Upper lobe of right lung (tissue), 1 donor: ENCODE results near the gene BRD3OS. TPM values are rescaled to one million over a fixed set of nuclear protein-coding genes. Genes with fewer than 3 reads are reported as not detected.

Experiments
- ATAC-seq: fragments of 200-7000 bp; cut with Tn5 transposase; one replicate; pipeline ENCODE4 v1.9.1; 2020; ENCODE audit warnings: mild to moderate bottlenecking, moderate library complexity
- DNase-seq: peaks from one replicate; pipeline ENCODE4 v3.0.0-alpha.2; 2020
- H3K27ac ChIP-seq: fragments of 200-600 bp; one replicate; pipeline ENCODE4 v1.8.0; 2022
- H3K27me3 ChIP-seq: fragments of 200-600 bp; one replicate; pipeline ENCODE4 v1.8.0; 2022; ENCODE audit warnings: mild to moderate bottlenecking
- H3K36me3 ChIP-seq: fragments of 200-600 bp; one replicate; pipeline ENCODE4 v1.8.0; 2022
- H3K4me1 ChIP-seq: fragments of 200-600 bp; one replicate; pipeline ENCODE4 v1.8.0; 2022
- H3K4me3 ChIP-seq: fragments of 200-600 bp; one replicate; pipeline ENCODE4 v1.8.0; 2022; ENCODE audit warnings: mild to moderate bottlenecking
- H3K9me3 ChIP-seq: fragments of 200-600 bp; one replicate; pipeline ENCODE4 v1.8.0; 2022
- CTCF ChIP-seq: fragments of 200-600 bp; IDR thresholded peaks from one replicate; pipeline ENCODE4 v1.8.0; 2022; ENCODE audit warnings: antibody characterized with exemption
- intact Hi-C: fragments of 100-400 bp; cut with DNase I; formaldehyde crosslinking; loops from one replicate; pipeline ENCODE4 v1.11.0; 2022
- total RNA-seq: library from RNA; stranded (reverse); fragmentation: NEBNext Ultra II Directional; extraction: Animal tissue kit (Norgen Biotek cat#: 25700); gene quantifications from one replicate; pipeline ENCODE4 v1.2.1, GENCODE V29; 2021
- donor health status: DM: no; HTN: yes; CAD: no; lungs with severe emphysema.

BRD3OS gene
- total RNA-seq, 1 donor from 2014 or later, result 10.7 TPM

- intact Hi-C loops, result no loop called here
- Histone ChIP-seq H3K36me3 (no peaks in the 10 kb centered on the region), H3K9me3 (no peaks in the 10 kb centered on the region), H3K4me3 (no peak overlapping the region), H3K27ac (no peak overlapping the region), H3K27me3 (no peaks in the 10 kb centered on the region), H3K4me1 (peaks cover 26% of the 10 kb centered on the region)
- TF ChIP-seq CTCF, result no peak
- peak; percentile 58 for DNase-seq
- ATAC-seq, result no peak
Observed at GRCh38 chr9:133981589-133981957, 43.7 kb upstream of the BRD3OS start.

- peaks cover 26% of the 10 kb centered on the region for H3K4me1 ChIP-seq
- TF ChIP-seq CTCF, result no peak
- no peaks in the 10 kb centered on the region for H3K27me3 ChIP-seq
- H3K36me3 ChIP-seq, result no peaks in the 10 kb centered on the region
- intact Hi-C loops, result no loop called here
- no peak overlapping the region for H3K4me3 ChIP-seq
- ATAC-seq, result no peak
- peak; percentile 61 for DNase-seq
- no peaks in the 10 kb centered on the region for H3K9me3 ChIP-seq
- no peak overlapping the region for H3K27ac ChIP-seq
Observed at GRCh38 chr9:133981958-133982681, 43.2 kb upstream of the BRD3OS start.

- Histone ChIP-seq H3K27ac (no peak overlapping the region), H3K27me3 (no peaks in the 10 kb centered on the region), H3K4me3 (no peak overlapping the region), H3K36me3 (no peaks in the 10 kb centered on the region), H3K4me1 (peaks cover 24% of the 10 kb centered on the region), H3K9me3 (no peaks in the 10 kb centered on the region)
- ATAC-seq (no peak), DNase-seq (peak; percentile 58)
- TF ChIP-seq CTCF, result no peak
- intact Hi-C loops, result no loop called here
Observed at GRCh38 chr9:133982971-133983720, 42.1 kb upstream of the BRD3OS start.

- intact Hi-C loops, result no loop called here
- ATAC-seq (no peak), DNase-seq (peak; percentile 38)
- H3K27me3 ChIP-seq, result no peaks in the 10 kb centered on the region
- no peaks in the 10 kb centered on the region for H3K9me3 ChIP-seq
- no peak for TF ChIP-seq CTCF
- H3K4me3 ChIP-seq, result no peak overlapping the region
- no peaks in the 10 kb centered on the region for H3K36me3 ChIP-seq
- H3K4me1 ChIP-seq, result peaks cover 11% of the 10 kb centered on the region
- no peak overlapping the region for H3K27ac ChIP-seq
Observed at GRCh38 chr9:133986061-133986460, 39.2 kb upstream of the BRD3OS start.

- DNase-seq, result peak; percentile 23
- no peak for ATAC-seq
- peaks cover 13% of the 10 kb centered on the region for H3K4me1 ChIP-seq
- no peaks in the 10 kb centered on the region for H3K27me3 ChIP-seq
- TF ChIP-seq CTCF, result no peak
- no peaks in the 10 kb centered on the region for H3K36me3 ChIP-seq
- no peak overlapping the region for H3K27ac ChIP-seq
- H3K9me3 ChIP-seq, result no peaks in the 10 kb centered on the region
- H3K4me3 ChIP-seq, result no peak overlapping the region
- intact Hi-C loops, result no loop called here
Observed at GRCh38 chr9:133986774-133987445, 38.4 kb upstream of the BRD3OS start.
